Measurements from ENCODE around the gene PDIK1L. TPM values are rescaled to one million over a fixed set of nuclear protein-coding genes. Genes with fewer than 3 reads are reported as not detected.

Gene PDIK1L
- total and polyA plus RNA-seq, 2 of the 8 experiments (the other 6 are each of a cell fraction or from before 2014, with no cell fraction given), result 0.95 to 4.5 TPM

GRCh38 chr1:26171084-26172072 lies 59.8 kb downstream of the PDIK1L start, which contains the start of gene ZNF593OS:
TSS of gene ZNF593OS (minus strand) at chr1:26171832. CDS start at chr1:26171661, 171 bp downstream.
- H3K4me3 ChIP-seq (ENCODE audit: extremely low read depth in 1 of 4, insufficient read depth in 2 of 4, low read depth in 3 of 4, low read length in 4 of 4), result peak within 1 kb of the TSS in 2 of 4 experiments; percentile 71 to 74; a peak in 5 of 8 replicates
- TF ChIP-seq SAP30 (IDR thresholded peaks at IDR 0.05; ENCODE audit: insufficient read depth, insufficient replicate concordance, low read length), result no peak
- TF ChIP-seq SIN3A (conservative IDR thresholded peaks at IDR 0.05 in 1 of 2, IDR thresholded peaks at IDR 0.05 in 1 of 2; ENCODE audit: low read depth in 1 of 2, low read length in 2 of 2), result 0 out of 4 replicates have a peak, but pooled peaks of 1 of the 2 experiments have one; percentile 16

More at GRCh38 chr1:26171084-26172072, 59.8 kb downstream of the PDIK1L start, which contains the start of gene ZNF593OS:
- Histone ChIP-seq H3K56ac (replicated peaks; ENCODE audit: insufficient read length, low read depth, low read length) (no peak within 1 kb of the TSS), H2BK5ac (ENCODE audit: low read depth, low read length) (no peak within 1 kb of the TSS), H3K4ac (replicated peaks; ENCODE audit: insufficient read length, low read depth, low read length) (no peak within 1 kb of the TSS), H3K4me1 (replicated peaks in 1 of 4; ENCODE audit: control insufficient read depth in 3 of 4, insufficient read depth in 4 of 4, low read length in 3 of 4) (peaks cover 0 to 8% (median 6%) of the 10 kb centered on the region in 4 experiments; a peak in 6 of 7 replicates), H3K36me3 (ENCODE audit: control insufficient read depth in 2 of 4, insufficient read depth in 4 of 4, low read length in 3 of 4) (no peaks in the 10 kb centered on the region; a peak in 1 of 8 replicates), H3K23ac (ENCODE audit: insufficient read length) (no peak within 1 kb of the TSS), H3K14ac (ENCODE audit: insufficient read length) (no peak within 1 kb of the TSS), H3K79me1 (ENCODE audit: low read depth, low read length) (peaks cover 4% of the 10 kb centered on the region; the same call in 1 of the 2 replicates), H3K23me2 (ENCODE audit: low read depth, low read length) (peaks cover 6% of the 10 kb centered on the region), H4K5ac (ENCODE audit: insufficient read length, low read depth, low read length) (no peak within 1 kb of the TSS), H3K27me3 (replicated peaks in 1 of 4; ENCODE audit: control insufficient read depth in 3 of 4, extremely low read depth in 1 of 4, insufficient read depth in 3 of 4, low read length in 3 of 4) (peaks cover 0 to 4% (median 1%) of the 10 kb centered on the region in 4 experiments; a peak in 4 of 7 replicates), H4K91ac (replicated peaks; ENCODE audit: insufficient read length, low read length) (no peak within 1 kb of the TSS), H2AFZ (ENCODE audit: low read length) (no peak within 1 kb of the TSS), H3K9ac (replicated peaks in 1 of 4; ENCODE audit: extremely low read depth in 1 of 4, low read depth in 3 of 4, low read length in 3 of 4) (no peak within 1 kb of the TSS; a peak in 1 of 7 replicates), H4K20me1 (replicated peaks in 1 of 2; ENCODE audit: control insufficient read depth in 1 of 2, insufficient read depth in 2 of 2, low read length in 2 of 2) (peaks cover 0 to 4% of the 10 kb centered on the region in 2 experiments), H3K9me3 (ENCODE audit: insufficient read depth in 2 of 2, low read depth in 1 of 2, low read length in 1 of 2) (no peaks in the 10 kb centered on the region), H3K79me2 (ENCODE audit: control insufficient read depth in 1 of 2, insufficient read depth in 2 of 2, low read length in 2 of 2) (peaks cover 0 to 8% of the 10 kb centered on the region in 2 experiments; a peak in 2 of 4 replicates), H4K8ac (ENCODE audit: extremely low read depth, insufficient read depth, low read length) (no peak within 1 kb of the TSS), H2BK15ac (ENCODE audit: low read length) (no peak within 1 kb of the TSS), H2BK20ac (ENCODE audit: low read length) (no peak within 1 kb of the TSS), H3K18ac (ENCODE audit: extremely low read depth, low read length) (no peak within 1 kb of the TSS), H3K4me2 (ENCODE audit: insufficient read depth in 1 of 2, low read depth in 2 of 2, low read length in 2 of 2) (peak within 1 kb of the TSS; percentile 77 to 96; a peak in 3 of 4 replicates), H2BK12ac (ENCODE audit: low read depth, low read length) (no peak within 1 kb of the TSS), H2AK5ac (ENCODE audit: low read depth, low read length) (no peak within 1 kb of the TSS), H3K27ac (ENCODE audit: low read depth, low read length) (no peak within 1 kb of the TSS), H2BK120ac (replicated peaks; ENCODE audit: low read depth, low read length) (no peak within 1 kb of the TSS)
- DNase-seq (ENCODE audit: low read depth in 1 of 2, low spot score in 2 of 2) (no peak), FAIRE-seq (no peak)
- POLR2A ChIA-PET (ENCODE audit: partially characterized antibody), result interaction anchor here (1.0 to 2.9 kb wide), 5 partner anchors 9 to 135 kb away, joined by 3 to 6 read pairs (median 4); partner anchors contain the start of gene CEP85
- 89% methylated on average over 33 of the region's 34 CpGs; no CpG with 5 or more reads in 1 of the 2 experiments for WGBS, 2 experiments (ENCODE audit: extremely low coverage in 1 of 2, insufficient coverage in 1 of 2, insufficient read length in 1 of 2, insufficient replicate concordance in 2 of 2, low coverage in 1 of 2, low lambda C conversion rate in 2 of 2, missing lambda C conversion rate in 1 of 2)
- CTCF ChIA-PET (ENCODE audit: partially characterized antibody), result interaction anchor here (0.8 to 16.2 kb wide), 5 partner anchors 15 to 66 kb away, joined by 3 to 159 read pairs (median 5); partner anchors contain the start of genes CATSPER4 and CEP85
